Activated T-cell treated with anti-CD3 and anti-CD28 coated beads, Interleukin-2, amount 50 U/mL, for 48 hours (primary cell): Measurements from ENCODE around the gene AATK.

Experiments used
- DNase-seq, 2 experiments: peaks; one replicate each; pipeline ENCODE4 v3.0.0-alpha.2; 2020

Gene AATK

GRCh38 chr17:81166033-81166492 lies at the start of gene AATK:
Gene AATK (minus strand): TSS chr17:81166221. CDS start chr17:81165992, 229 bp downstream.
- DNase-seq: no peak

DNA sequence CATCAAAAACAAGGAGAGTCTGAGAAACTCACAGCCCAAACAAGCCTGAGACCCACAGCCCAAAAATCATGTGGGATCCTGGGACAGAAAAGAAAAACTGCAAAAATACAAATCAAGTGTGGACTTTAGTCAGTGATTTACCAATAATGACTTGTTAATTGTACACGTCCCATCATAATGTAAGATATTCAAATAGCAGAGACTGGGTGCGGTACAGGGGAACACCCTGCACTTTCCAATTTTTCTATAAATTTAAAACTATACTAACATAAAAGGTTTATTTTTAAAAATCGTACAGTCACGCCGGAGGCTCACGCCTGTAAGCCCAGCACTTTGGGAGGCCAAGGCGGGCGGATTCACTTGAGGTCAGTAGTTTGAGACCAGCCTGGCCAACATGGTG lies 48.0 kb upstream of the AATK start:
- DNase-seq: no peak

GRCh38 chr17:81212365-81212764 lies 46.3 kb upstream of the AATK start:
- DNase-seq: no peak

DNA sequence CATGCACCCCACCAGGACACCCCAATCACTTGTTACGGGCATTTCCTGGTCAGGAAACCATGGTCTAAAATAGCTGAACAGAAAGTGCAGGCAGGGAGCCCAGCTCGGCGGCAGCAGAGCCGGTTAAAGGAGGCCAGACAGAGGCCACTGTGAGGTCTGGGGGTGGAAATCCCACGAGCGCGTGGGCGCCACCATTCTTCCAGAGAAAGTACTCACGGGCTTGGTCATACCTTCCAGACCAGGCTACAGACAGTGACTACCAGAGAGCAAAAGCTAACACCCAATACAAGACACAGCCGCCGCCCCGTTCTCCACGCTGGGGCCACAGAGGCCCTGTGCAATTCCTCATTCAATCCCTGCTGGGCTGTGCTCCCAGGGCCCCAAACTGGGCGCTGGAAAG lies 44.8 kb upstream of the AATK start:
- DNase-seq: no peak

GRCh38 chr17:81210466-81210865 lies 44.4 kb upstream of the AATK start:
- DNase-seq: no peak

DNA sequence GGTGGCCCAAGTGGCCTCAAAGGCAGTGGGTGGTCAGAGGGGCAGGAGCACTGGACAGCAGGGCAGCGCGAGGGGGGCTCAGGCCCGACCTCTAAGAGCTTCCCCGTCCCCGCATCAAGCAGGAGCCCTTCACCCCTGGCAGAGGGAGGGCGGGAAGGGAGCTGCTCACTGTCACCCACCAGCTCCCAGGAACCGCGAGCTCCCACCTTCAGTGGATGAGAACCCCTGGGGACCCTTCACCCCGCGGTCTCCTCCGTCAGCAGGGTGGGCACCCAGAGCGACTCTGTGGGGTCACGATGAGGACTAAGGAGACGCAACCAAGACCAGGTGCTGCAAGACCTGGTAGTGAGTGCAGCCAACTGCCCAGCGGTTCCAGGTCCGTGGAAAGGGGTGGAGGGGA lies 43.1 kb upstream of the AATK start:
- no peak for DNase-seq

DNA sequence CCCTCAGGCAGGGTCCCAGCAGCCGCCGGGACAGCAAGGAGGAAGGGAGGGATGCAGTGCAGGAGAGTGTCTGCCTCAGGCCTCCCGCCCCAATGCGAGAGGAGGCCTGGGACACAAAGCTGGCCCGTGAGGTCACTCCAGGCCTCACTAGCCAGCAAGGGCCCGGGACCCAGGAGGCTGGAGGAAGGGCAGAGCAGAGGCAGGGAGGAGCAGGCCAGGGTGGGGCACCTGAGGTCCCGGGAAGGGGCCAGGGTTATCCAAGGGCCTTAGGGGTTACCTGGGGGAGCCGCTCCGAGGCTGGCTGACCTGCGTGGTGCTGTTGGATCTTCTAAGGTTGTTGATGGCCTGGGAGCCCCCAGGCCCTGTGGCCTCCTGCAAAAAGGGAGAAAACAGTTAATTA lies 42.6 kb upstream of the AATK start:
- DNase-seq: no peak

GRCh38 chr17:81207610-81208581 lies 41.9 kb upstream of the AATK start:
- DNase-seq: no peak

- DNase-seq: no peak
Observed at GRCh38 chr17:81206657-81207056, 40.6 kb upstream of the AATK start.

DNA sequence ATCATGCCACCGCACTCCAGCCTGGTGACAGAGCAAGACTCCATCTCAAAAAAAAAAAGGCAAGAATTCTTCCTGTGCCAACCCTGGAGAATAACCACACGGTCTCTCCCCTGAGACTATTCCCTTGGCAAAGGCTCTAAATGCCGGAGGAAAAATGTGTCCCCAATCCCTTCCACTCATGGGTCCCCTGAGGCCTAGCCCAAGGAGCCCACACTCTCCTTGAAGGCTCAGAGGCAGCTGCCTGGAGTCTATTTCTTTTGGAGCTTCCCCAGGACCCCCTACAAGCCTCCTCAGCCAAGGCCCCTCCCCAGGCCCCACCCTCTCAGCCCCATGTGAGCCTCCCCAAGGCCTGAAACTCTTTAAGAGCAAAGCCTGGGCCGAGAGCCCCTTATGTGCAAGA lies 40.1 kb upstream of the AATK start:
- DNase-seq: no peak

DNA sequence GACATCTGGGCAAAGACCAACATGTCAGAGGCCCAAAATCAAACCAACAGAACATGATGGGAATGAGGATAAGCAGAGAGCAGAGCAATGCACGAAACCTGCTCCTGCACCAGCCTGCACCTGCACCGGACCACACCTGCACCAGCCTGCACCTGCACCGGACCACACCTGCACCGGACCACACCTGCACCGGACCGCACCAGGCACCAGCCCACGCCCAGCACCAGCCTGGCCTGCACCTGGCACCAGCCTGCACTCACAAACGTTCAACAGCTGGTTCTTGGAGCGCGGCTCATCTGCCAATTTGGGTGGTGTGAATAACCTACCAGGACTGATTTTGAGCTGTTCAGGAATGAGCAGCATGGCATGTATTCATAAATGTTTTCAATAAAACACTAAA lies 38.6 kb upstream of the AATK start:
- no peak for DNase-seq

DNA sequence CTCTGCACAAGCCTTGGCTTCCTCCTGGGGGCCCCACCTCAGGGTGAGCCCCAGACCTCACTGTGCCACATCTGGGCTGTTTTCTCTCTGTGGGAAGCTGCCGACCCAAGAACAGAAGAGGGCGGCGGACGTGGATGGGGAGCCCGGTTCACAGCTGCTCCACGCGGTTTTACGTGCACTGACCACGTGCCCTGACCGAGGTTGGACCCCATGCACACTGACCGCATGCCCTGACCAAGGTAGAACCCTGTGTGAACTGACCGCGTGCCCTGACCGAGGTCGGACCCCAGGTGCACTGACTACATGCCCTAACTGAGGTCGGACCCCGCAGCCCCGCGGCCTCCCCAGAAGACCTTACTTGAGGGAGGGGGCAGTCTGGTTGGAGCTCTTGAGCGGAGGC lies 37.1 kb upstream of the AATK start:
- no peak for DNase-seq

DNA sequence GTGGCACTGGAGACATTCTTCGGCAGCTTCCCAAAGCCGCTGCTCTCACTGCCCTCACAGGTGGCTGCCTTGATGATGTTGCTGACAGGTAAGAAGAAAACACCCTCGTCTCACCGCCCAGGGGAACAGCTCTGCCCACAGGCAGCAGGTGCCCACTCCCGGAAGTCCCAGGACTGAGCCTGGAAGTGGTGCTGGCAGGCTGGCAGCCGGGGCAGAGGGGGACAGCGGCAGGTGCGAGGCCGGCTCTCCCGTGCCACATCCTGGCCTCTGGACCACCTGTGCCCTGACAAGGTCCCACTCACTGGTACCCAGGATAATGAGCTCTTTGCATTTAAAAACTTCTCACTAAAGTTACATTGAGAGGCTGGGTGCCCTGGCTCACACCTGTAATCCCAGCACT lies 36.3 kb upstream of the AATK start:
- no peak for DNase-seq

GRCh38 chr17:81200695-81201580 lies 34.9 kb upstream of the AATK start:
- peak in 1 of 2 experiments; percentile 28 for DNase-seq

- no peak for DNase-seq
Observed at GRCh38 chr17:81200201-81200600, 34.2 kb upstream of the AATK start.

- DNase-seq: no peak
Observed at GRCh38 chr17:81199482-81199830, 33.4 kb upstream of the AATK start.

GRCh38 chr17:81198826-81199481 lies 32.9 kb upstream of the AATK start:
- no peak for DNase-seq

DNA sequence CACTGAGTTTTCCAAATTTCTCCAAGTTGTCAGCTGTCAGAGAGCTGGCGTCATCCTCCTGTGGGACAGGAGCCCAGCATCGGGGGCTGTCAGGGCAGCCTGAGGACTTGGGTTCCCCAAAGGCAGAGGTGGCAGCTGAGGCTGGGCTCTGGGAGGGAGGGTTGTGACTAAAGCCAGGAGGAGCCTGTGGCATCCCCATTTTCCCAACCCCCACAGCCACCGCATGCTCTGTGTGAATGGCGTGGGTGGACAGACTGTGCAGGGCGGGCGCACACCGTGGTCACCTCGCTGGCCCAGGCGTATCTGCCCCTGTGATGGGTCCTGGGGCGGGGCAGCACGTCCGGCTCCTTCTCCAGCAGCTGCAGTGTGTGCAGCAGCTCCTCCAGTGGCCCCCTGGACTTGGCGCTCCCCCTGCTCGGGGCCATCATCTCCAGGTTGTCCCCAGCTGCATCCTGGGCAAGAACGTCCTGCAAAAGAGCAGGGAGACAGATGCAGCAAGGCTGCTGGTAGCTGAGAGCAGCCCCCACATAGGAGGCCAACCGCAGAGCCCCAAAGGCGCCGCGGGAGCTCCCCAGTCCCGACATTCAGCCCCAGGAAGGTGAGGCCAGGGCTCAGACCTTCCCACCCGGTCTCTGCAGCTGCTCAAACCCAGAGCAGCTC lies 31.9 kb upstream of the AATK start:
- DNase-seq: no peak

- DNase-seq: no peak
Observed at GRCh38 chr17:81197409-81197795, 31.4 kb upstream of the AATK start.

- DNase-seq: no peak
Observed at GRCh38 chr17:81196505-81197408, 30.7 kb upstream of the AATK start.

DNA sequence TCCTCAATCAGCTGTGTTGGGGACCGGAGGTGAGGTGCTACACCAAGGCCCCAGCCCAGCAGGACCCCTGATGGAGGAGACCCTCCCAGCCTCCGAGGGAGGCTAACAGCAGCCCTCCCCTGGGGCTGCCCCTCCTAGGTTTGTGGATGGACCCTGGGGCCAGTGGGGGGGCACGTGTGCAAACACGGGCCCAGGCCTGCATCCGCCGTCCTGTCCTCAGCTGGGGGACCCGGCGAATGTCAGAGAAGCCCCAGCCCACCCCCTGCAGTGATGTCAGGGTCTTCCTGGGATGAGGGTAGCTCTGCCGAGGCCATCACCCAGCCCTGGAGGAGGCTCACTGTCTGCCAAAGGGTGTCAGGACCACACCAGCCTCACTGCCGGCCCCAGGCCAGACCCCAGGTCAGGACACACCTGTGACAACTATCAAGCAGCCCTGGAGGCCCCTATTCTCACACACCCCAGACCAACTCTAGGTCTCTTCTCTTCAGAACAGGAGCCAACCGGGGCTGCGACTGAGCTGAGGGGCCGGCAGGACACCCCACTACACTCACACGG lies 30.0 kb upstream of the AATK start:
- no peak for DNase-seq
